Measurements from ENCODE around the gene CFAP54. TPM values are rescaled to one million over a fixed set of nuclear protein-coding genes. Genes with fewer than 3 reads are reported as not detected.

Gene CFAP54
- total and polyA plus RNA-seq, 2 experiments from 2014 or later: 0.07 to 0.76 TPM

GRCh38 chr12:96497855-96498254 is 8.5 kb downstream of the CFAP54 start:
- H2AFZ ChIP-seq: no peak overlapping the region
- DNase-seq (ENCODE audit: low spot score) (no peak), ATAC-seq (no peak)
- H3K4me3 ChIP-seq: no peak overlapping the region
- Mint-ChIP-seq H3K9me3 (no peaks in the 10 kb centered on the region), H3K4me3 (no peak overlapping the region), H3K36me3 (ENCODE audit: low read depth) (peaks cover 2% of the 10 kb centered on the region; the same call in 1 of the 3 replicates), H3K4me1 (peaks cover 9% of the 10 kb centered on the region; the same call in 2 of the 3 replicates), H3K27me3 (ENCODE audit: insufficient read depth, low read depth, poor library complexity) (no peaks in the 10 kb centered on the region), H3K27ac (no peak overlapping the region)
- peaks cover 10% of the 10 kb centered on the region for H3K9me2 ChIP-seq (ENCODE audit: insufficient read depth)
- no peaks in the 10 kb centered on the region for H3F3A ChIP-seq (replicated peaks; ENCODE audit: low read depth)
- no peaks in the 10 kb centered on the region for H3K27me3 ChIP-seq (ENCODE audit: insufficient read depth)
- no peaks in the 10 kb centered on the region for H3K79me2 ChIP-seq (replicated peaks; ENCODE audit: insufficient read depth)
- peak in 1 of 2 experiments; percentile 19; a peak in 1 of 4 replicates for TF ChIP-seq CTCF (conservative IDR thresholded peaks at IDR 0.05; ENCODE audit: low read depth in 2 of 2)
- no peak for TF ChIP-seq EZH2 (IDR thresholded peaks at IDR 0.05; ENCODE audit: low read depth, unreplicated experiment)
- no peak overlapping the region for H3K27ac ChIP-seq (ENCODE audit: low read depth)
- no peak overlapping the region for H3K4me2 ChIP-seq
- no peaks in the 10 kb centered on the region for H3K4me1 ChIP-seq (ENCODE audit: insufficient read depth)
- H3K36me3 ChIP-seq (ENCODE audit: insufficient read depth): no peaks in the 10 kb centered on the region
- no peaks in the 10 kb centered on the region for H4K20me1 ChIP-seq (replicated peaks; ENCODE audit: insufficient read depth)

- H3K4me3 ChIP-seq: no peak overlapping the region
- H3K27ac ChIP-seq (ENCODE audit: low read depth): no peak overlapping the region
- TF ChIP-seq CREB1 (CRISPR knock-in tag; IDR thresholded peaks at IDR 0.05; ENCODE audit: low read depth) (no peak), CTCF (conservative IDR thresholded peaks at IDR 0.05; ENCODE audit: low read depth in 2 of 2) (peak in 1 of 2 experiments; percentile 20; a peak in 1 of 4 replicates)
- ATAC-seq: no peak
- peaks cover 2% of the 10 kb centered on the region; the same call in 1 of the 3 replicates for H3K36me3 Mint-ChIP-seq (ENCODE audit: low read depth)
- H4K20me1 ChIP-seq (replicated peaks; ENCODE audit: insufficient read depth): no peaks in the 10 kb centered on the region
- H3F3A ChIP-seq (replicated peaks; ENCODE audit: low read depth): no peaks in the 10 kb centered on the region
- no peaks in the 10 kb centered on the region for H3K27me3 Mint-ChIP-seq (ENCODE audit: insufficient read depth, low read depth, poor library complexity)
- H3K9me2 ChIP-seq (ENCODE audit: insufficient read depth): peaks cover 10% of the 10 kb centered on the region
- H3K79me2 ChIP-seq (replicated peaks; ENCODE audit: insufficient read depth): no peaks in the 10 kb centered on the region
- no peaks in the 10 kb centered on the region for H3K27me3 ChIP-seq (ENCODE audit: insufficient read depth)
- H3K4me1 ChIP-seq (ENCODE audit: insufficient read depth): no peaks in the 10 kb centered on the region
- H2AFZ ChIP-seq: peak overlapping the region; percentile 52
- no peak overlapping the region for H3K4me3 Mint-ChIP-seq
- H3K27ac Mint-ChIP-seq: peak overlapping the region; percentile 90
- H3K4me1 Mint-ChIP-seq: peaks cover 9% of the 10 kb centered on the region; the same call in 2 of the 3 replicates
- no peak for DNase-seq (ENCODE audit: low spot score)
- H3K36me3 ChIP-seq (ENCODE audit: insufficient read depth): no peaks in the 10 kb centered on the region
- H3K9me3 Mint-ChIP-seq: no peaks in the 10 kb centered on the region
- no peak overlapping the region for H3K4me2 ChIP-seq
Measured at GRCh38 chr12:96500693-96501092, 11.3 kb downstream of the CFAP54 start.

- H3K36me3 Mint-ChIP-seq (ENCODE audit: low read depth): peaks cover 2% of the 10 kb centered on the region; the same call in 1 of the 3 replicates
- H3K4me1 Mint-ChIP-seq: peaks cover 9% of the 10 kb centered on the region; the same call in 2 of the 3 replicates
- peak overlapping the region; percentile 52 for H2AFZ ChIP-seq
- no peaks in the 10 kb centered on the region for H3K9me3 Mint-ChIP-seq
- H3K79me2 ChIP-seq (replicated peaks; ENCODE audit: insufficient read depth): no peaks in the 10 kb centered on the region
- no peaks in the 10 kb centered on the region for H3F3A ChIP-seq (replicated peaks; ENCODE audit: low read depth)
- H4K20me1 ChIP-seq (replicated peaks; ENCODE audit: insufficient read depth): no peaks in the 10 kb centered on the region
- 0 out of 2 replicates have a peak overlapping the region, but pooled peaks have one; percentile 42 for H3K4me2 ChIP-seq
- H3K4me1 ChIP-seq (ENCODE audit: insufficient read depth): no peaks in the 10 kb centered on the region
- peak overlapping the region; percentile 90 for H3K27ac Mint-ChIP-seq
- peak; percentile 43; the same call in 2 of the 3 replicates for ATAC-seq
- H3K4me3 Mint-ChIP-seq: no peak overlapping the region
- no peaks in the 10 kb centered on the region for H3K36me3 ChIP-seq (ENCODE audit: insufficient read depth)
- no peaks in the 10 kb centered on the region for H3K27me3 Mint-ChIP-seq (ENCODE audit: insufficient read depth, low read depth, poor library complexity)
- DNase-seq (ENCODE audit: low spot score): peak; percentile 45
- peaks cover 10% of the 10 kb centered on the region for H3K9me2 ChIP-seq (ENCODE audit: insufficient read depth)
- H3K27ac ChIP-seq (ENCODE audit: low read depth): no peak overlapping the region
- H3K27me3 ChIP-seq (ENCODE audit: insufficient read depth): no peaks in the 10 kb centered on the region
- H3K4me3 ChIP-seq: no peak overlapping the region
- TF ChIP-seq CREB1 (CRISPR knock-in tag; IDR thresholded peaks at IDR 0.05; ENCODE audit: low read depth): no peak
- no peak for TF ChIP-seq POLR2AphosphoS5 (IDR thresholded peaks at IDR 0.05; ENCODE audit: low read depth)
- TF ChIP-seq EZH2phosphoT487 (IDR thresholded peaks at IDR 0.05; ENCODE audit: unreplicated experiment): no peak
- no peak for TF ChIP-seq REST (IDR thresholded peaks at IDR 0.05; ENCODE audit: unreplicated experiment)
Measured at GRCh38 chr12:96501133-96501761, 11.9 kb downstream of the CFAP54 start.
